Activated CD8-positive, alpha-beta T cell treated with anti-CD3 and anti-CD28 coated beads for 36 hours (primary cell): ENCODE data around the gene TGOLN2. TPM values are rescaled to one million over a fixed set of nuclear protein-coding genes. Genes with fewer than 3 reads are reported as not detected.
"Not testable (repeated sequence)": the region's sequence is repeated elsewhere in the genome, so short reads cannot be mapped to it uniquely, and the experiment has no call there.

Source experiments
- ATAC-seq: fragments of 200-7000 bp; cut with Tn5 transposase; one replicate; pipeline ENCODE4 v1.10.0; 2021; ENCODE audit warnings: mild to moderate bottlenecking, moderate library complexity
- CTCF ChIA-PET: fragments of 350-600 bp; sonication (Branson Sonifier 250); formaldehyde crosslinking; loops from one replicate; lab custom pipeline; 2021; ENCODE audit warnings: antibody characterized with exemption; lab: Charles Lee
- POLR2A ChIA-PET: fragments of 350-600 bp; sonication (Branson Sonifier 250); formaldehyde crosslinking; loops from one replicate; lab custom pipeline; 2021; ENCODE audit warnings: antibody characterized with exemption; lab: Charles Lee
- DNase-seq: peaks from one replicate; pipeline ENCODE4 v3.0.0-alpha.2; 2020
- H3K27ac Mint-ChIP-seq: one replicate; pipeline ENCODE4 v1.8.0; 2021; ENCODE audit warnings: mild to moderate bottlenecking, mixed read lengths
- H3K27me3 Mint-ChIP-seq: one replicate; pipeline ENCODE4 v1.8.0; 2021; ENCODE audit warnings: mixed read lengths
- H3K36me3 Mint-ChIP-seq: one replicate; pipeline ENCODE4 v1.8.0; 2021; ENCODE audit warnings: low read depth, mixed read lengths
- H3K4me1 Mint-ChIP-seq: one replicate; pipeline ENCODE4 v1.8.0; 2021; ENCODE audit warnings: low read depth, mixed read lengths
- H3K4me3 Mint-ChIP-seq: one replicate; pipeline ENCODE4 v1.8.0; 2021; ENCODE audit warnings: mild to moderate bottlenecking, moderate library complexity, mixed read lengths
- H3K9me3 Mint-ChIP-seq: one replicate; pipeline ENCODE4 v1.8.0; 2021; ENCODE audit warnings: mixed read lengths
- intact Hi-C: fragments of 100-400 bp; cut with micrococcal nuclease; formaldehyde crosslinking; loops from one replicate; pipeline ENCODE4 v1.10.0; 2022
- total RNA-seq, 2 experiments: library from RNA; stranded (reverse); gene quantifications; one replicate each; pipeline ENCODE4 v1.2.3, GENCODE V29; 2021
- TF ChIP-seq, protein P1 (sequence below): fragments of 200-600 bp; IDR thresholded peaks from one replicate; pipeline ENCODE4 v1.8.0; 2022; ENCODE audit warnings: antibody characterized with exemption, mild to moderate bottlenecking

The TGOLN2 gene
- total RNA-seq, 2 experiments from 2014 or later = 62.8 to 64.0 TPM

DNA sequence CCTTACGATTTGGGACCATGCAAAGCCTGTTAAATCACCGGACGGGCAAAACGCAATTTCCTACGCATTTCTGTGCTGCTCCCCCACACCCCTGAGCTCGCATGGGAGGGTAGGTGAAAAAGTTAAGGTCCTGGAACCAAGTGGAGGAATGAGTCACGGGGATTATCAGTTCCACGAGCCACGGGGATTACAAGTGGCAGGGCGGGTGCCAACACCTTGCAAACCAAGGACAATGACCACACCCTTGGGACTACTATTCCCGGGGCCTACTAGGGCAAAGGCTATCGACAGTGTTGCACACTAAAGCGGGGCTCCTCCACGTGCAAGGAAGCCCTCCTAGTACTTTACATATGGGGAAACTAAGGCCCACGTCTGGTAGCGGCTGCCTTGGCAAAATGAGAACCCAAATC is 26.1 kb upstream of the TGOLN2 start:
- peak overlapping the region; percentile 95 for H3K4me3 Mint-ChIP-seq
- CTCF ChIA-PET = interaction anchor here (0.7 to 1.9 kb wide), 6 partner anchors 29 to 198 kb away, joined by 3 to 9 read pairs (median 4); no protein-coding TSS in a partner anchor
- intact Hi-C loops = no loop called here
- peaks cover 27% of the 10 kb centered on the region for H3K36me3 Mint-ChIP-seq
- H3K27me3 Mint-ChIP-seq = no peaks in the 10 kb centered on the region
- TF ChIP-seq, protein P1, sequence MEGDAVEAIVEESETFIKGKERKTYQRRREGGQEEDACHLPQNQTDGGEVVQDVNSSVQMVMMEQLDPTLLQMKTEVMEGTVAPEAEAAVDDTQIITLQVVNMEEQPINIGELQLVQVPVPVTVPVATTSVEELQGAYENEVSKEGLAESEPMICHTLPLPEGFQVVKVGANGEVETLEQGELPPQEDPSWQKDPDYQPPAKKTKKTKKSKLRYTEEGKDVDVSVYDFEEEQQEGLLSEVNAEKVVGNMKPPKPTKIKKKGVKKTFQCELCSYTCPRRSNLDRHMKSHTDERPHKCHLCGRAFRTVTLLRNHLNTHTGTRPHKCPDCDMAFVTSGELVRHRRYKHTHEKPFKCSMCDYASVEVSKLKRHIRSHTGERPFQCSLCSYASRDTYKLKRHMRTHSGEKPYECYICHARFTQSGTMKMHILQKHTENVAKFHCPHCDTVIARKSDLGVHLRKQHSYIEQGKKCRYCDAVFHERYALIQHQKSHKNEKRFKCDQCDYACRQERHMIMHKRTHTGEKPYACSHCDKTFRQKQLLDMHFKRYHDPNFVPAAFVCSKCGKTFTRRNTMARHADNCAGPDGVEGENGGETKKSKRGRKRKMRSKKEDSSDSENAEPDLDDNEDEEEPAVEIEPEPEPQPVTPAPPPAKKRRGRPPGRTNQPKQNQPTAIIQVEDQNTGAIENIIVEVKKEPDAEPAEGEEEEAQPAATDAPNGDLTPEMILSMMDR = no peak
- no peaks in the 10 kb centered on the region for H3K9me3 Mint-ChIP-seq
- DNase-seq (peak; percentile 13), ATAC-seq (peak; percentile 1)
- peaks cover 36% of the 10 kb centered on the region for H3K4me1 Mint-ChIP-seq
- POLR2A ChIA-PET = interaction anchor here (0.7 to 5.4 kb wide), 21 partner anchors 9 to 1085 kb away, joined by 3 to 59 read pairs (median 3); partner anchors contain the start of genes MAT2A, RNF181, SH2D6 and TGOLN2
- H3K27ac Mint-ChIP-seq = peak overlapping the region; percentile 94

DNA sequence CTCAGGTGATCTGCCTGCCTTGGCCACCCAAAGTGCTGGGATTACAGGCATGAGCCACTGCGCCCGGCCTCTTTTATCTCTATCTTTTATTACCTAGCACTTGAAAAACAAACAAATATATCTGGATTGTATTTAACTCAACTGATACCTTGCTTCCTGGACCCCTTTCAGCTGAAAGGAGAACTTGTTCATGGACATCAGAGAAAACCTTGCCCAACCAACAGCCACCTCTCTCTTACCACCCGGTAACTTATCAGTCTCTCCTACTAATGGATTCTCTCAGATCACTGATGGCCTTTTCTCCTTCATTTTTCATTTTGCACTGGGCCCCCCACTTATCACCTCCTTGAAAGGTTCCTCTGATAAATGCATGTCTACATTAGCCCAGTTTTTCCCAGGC is 19.8 kb upstream of the TGOLN2 start:
- Mint-ChIP-seq H3K27ac (no peak overlapping the region), H3K4me1 (peaks cover 5% of the 10 kb centered on the region), H3K36me3 (peaks cover 32% of the 10 kb centered on the region), H3K4me3 (no peak overlapping the region), H3K27me3 (no peaks in the 10 kb centered on the region), H3K9me3 (no peaks in the 10 kb centered on the region)
- ChIA-PET POLR2A (no interaction called here), CTCF (no interaction called here)
- ATAC-seq = no peak
- intact Hi-C loops = no loop called here
- TF ChIP-seq, protein P1 = no peak
- DNase-seq = no peak

DNA sequence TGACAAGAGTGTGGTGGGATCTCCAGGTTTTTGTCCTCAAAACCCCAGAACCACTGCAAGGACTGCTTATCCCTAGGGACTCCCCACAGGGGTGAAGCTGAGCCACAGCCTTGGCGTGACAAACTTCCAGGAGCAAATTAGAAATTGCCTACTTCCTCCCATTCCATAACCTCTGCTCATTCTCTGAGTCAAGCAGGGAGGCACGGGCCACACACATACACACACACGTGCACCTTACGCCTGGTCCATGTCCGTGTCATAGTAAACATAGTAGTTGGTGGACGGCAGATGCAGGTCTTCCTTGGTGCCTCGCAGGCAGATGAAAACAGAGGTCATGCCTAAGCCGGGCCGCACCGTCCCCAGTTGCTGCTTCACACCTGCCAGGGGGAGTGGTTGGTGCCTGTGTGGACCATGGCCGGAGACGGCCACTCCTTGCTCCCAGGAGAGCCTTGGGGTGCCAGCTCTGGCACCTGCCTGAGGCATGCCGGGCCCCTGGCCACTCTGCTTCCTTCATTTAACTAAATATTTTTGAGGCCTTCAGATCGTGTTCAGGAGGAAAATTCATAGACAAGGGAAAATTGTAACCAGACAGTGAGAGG is 16.7 kb upstream of the TGOLN2 start:
- H3K27ac Mint-ChIP-seq = no peak overlapping the region
- no peaks in the 10 kb centered on the region for H3K27me3 Mint-ChIP-seq
- ATAC-seq = no peak
- CTCF ChIA-PET = no interaction called here
- H3K4me3 Mint-ChIP-seq = no peak overlapping the region
- intact Hi-C loops = no loop called here
- H3K9me3 Mint-ChIP-seq = no peaks in the 10 kb centered on the region
- TF ChIP-seq, protein P1 = no peak
- POLR2A ChIA-PET = interaction anchor here (0.6 to 2.0 kb wide), 2 partner anchors 8 to 9 kb away, joined by 3 to 6 read pairs; no protein-coding TSS in a partner anchor
- peaks cover 19% of the 10 kb centered on the region for H3K36me3 Mint-ChIP-seq
- no peak for DNase-seq
- no peaks in the 10 kb centered on the region for H3K4me1 Mint-ChIP-seq

DNA sequence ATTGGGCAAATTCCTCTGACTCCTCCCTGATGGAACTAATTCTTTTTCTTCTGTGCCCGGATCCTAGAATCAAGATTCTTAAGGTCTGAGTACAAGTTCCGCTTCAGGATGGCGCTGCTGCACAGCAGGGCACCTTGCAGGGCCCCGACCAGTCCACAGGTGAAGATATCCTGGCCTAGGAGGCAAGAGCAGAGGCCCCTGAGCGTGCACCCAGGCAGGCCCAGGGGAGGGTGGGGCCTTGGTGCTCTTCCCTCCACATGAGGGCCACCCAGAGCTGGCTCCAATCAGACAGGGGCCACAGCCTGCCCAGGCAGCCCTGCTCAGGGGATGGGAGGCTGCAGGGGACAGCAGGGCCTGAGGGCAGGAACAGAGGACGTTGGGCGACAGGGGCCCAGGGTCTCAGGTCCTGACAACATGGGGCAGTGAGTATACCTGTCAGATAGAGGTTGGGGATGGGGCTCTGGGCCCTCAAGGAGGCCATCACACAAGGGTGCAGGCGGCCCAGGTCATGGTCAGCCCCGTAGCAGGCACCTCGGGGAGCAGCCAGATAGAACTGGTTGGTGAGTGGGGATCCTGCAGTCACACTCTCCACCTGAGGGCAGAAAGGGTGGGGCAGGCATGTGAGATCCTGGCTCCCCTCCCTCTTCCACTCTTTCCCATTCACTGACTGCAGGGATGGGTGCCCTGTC is 15.6 kb upstream of the TGOLN2 start:
- intact Hi-C loops, H3K4me3 Mint-ChIP-seq, DNase-seq, CTCF ChIA-PET, H3K27me3 Mint-ChIP-seq, H3K9me3 Mint-ChIP-seq, H3K4me1 Mint-ChIP-seq, ATAC-seq, POLR2A ChIA-PET: not testable (repeated sequence)
- Mint-ChIP-seq H3K27ac (peak overlapping the region; percentile 30), H3K36me3 (peaks cover 19% of the 10 kb centered on the region)

DNA sequence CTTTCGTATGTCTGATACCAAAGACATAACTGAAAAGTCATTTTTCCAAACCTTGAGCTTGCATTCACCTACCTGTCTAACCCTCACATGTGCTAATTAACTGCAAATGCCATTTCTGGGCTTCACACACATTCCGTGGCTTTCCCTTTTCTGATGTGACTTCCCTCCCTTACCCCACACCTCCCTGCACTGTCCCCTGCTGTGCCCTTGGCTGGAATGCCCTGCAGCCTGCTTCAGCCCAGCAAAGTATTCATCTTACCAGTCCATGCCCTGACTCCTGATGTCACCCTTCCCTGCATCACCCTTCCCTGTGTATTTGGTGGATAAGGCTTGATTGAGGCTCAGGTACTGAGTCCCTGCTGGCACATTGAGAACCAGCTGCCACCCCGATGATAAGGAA is 14.4 kb upstream of the TGOLN2 start:
- Mint-ChIP-seq H3K27ac (no peak overlapping the region), H3K4me3 (no peak overlapping the region), H3K4me1 (no peaks in the 10 kb centered on the region), H3K9me3 (no peaks in the 10 kb centered on the region), H3K36me3 (peaks cover 13% of the 10 kb centered on the region), H3K27me3 (no peaks in the 10 kb centered on the region)
- TF ChIP-seq, protein P1 = no peak
- DNase-seq (no peak), ATAC-seq (no peak)
- ChIA-PET CTCF (no interaction called here), POLR2A (interaction anchor here (0.9 to 1.1 kb wide), 2 partner anchors 8 to 15 kb away, joined by 3 to 6 read pairs; no protein-coding TSS in a partner anchor)
- intact Hi-C loops = no loop called here
